Neural cell (in vitro differentiated cells): Measurements from ENCODE around the gene GRB7.

Experiments used
- EZH2 ChIP-seq: fragments of 200-600, 300-800 bp; shearing (Covaris generic), sonication (generic); IDR thresholded peaks from 2 replicates; pipeline ENCODE4 v1.6.1; 2014; ENCODE audit warnings: antibody characterized with exemption, low read length, borderline replicate concordance, mild to moderate bottlenecking; ENCODE audit not compliant: insufficient read depth, poor library complexity, severe bottlenecking
- POLR2AphosphoS5 ChIP-seq: IDR thresholded peaks from 2 replicates; pipeline ENCODE4 v1.6.1; 2012
- TAF1 ChIP-seq: IDR thresholded peaks from 2 replicates; pipeline ENCODE4 v1.6.1; 2012; ENCODE audit warnings: low read depth
- TF ChIP-seq, protein P1 (sequence below): fragments of 450-650 bp; IDR thresholded peaks from 2 replicates; pipeline ENCODE4 v1.5.1; 2014; ENCODE audit warnings: antibody characterized with exemption, mild to moderate bottlenecking, moderate library complexity; ENCODE audit not compliant: poor library complexity, severe bottlenecking
- TF ChIP-seq, protein P2 (sequence below): IDR thresholded peaks from 2 replicates; pipeline ENCODE4 v1.6.1; 2012; ENCODE audit warnings: borderline replicate concordance

DNA sequence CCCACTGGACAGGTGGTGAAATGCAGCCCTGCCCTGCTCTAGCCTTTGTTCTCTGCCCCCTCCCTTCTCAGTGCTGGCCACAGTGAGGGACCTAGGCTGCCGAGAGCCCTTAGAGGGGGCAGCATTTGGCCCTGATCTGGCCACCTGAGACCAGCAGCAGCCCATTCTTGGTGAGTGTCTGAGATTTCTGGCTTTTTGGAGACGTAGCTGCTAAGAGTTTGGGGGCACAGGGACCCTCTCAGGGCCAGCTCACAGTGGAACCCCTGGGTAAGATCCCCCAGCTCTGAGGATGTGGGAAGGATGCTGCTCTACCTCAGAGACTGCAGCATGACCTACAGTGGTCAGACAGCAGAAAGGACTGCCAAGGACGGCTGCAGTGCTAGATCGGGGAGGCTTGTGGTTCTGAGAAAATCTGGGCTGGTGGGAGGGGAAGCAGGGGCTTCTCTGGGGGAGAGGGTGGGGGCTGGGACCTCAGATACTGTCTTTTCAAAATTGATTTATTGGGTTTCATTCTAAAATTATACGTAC is 13.3 kb downstream of the GRB7 start:
- TF ChIP-seq, protein P1, sequence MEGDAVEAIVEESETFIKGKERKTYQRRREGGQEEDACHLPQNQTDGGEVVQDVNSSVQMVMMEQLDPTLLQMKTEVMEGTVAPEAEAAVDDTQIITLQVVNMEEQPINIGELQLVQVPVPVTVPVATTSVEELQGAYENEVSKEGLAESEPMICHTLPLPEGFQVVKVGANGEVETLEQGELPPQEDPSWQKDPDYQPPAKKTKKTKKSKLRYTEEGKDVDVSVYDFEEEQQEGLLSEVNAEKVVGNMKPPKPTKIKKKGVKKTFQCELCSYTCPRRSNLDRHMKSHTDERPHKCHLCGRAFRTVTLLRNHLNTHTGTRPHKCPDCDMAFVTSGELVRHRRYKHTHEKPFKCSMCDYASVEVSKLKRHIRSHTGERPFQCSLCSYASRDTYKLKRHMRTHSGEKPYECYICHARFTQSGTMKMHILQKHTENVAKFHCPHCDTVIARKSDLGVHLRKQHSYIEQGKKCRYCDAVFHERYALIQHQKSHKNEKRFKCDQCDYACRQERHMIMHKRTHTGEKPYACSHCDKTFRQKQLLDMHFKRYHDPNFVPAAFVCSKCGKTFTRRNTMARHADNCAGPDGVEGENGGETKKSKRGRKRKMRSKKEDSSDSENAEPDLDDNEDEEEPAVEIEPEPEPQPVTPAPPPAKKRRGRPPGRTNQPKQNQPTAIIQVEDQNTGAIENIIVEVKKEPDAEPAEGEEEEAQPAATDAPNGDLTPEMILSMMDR, result no peak
- TF ChIP-seq POLR2AphosphoS5 (no peak), TAF1 (no peak), EZH2 (no peak)
- TF ChIP-seq, protein P2, sequence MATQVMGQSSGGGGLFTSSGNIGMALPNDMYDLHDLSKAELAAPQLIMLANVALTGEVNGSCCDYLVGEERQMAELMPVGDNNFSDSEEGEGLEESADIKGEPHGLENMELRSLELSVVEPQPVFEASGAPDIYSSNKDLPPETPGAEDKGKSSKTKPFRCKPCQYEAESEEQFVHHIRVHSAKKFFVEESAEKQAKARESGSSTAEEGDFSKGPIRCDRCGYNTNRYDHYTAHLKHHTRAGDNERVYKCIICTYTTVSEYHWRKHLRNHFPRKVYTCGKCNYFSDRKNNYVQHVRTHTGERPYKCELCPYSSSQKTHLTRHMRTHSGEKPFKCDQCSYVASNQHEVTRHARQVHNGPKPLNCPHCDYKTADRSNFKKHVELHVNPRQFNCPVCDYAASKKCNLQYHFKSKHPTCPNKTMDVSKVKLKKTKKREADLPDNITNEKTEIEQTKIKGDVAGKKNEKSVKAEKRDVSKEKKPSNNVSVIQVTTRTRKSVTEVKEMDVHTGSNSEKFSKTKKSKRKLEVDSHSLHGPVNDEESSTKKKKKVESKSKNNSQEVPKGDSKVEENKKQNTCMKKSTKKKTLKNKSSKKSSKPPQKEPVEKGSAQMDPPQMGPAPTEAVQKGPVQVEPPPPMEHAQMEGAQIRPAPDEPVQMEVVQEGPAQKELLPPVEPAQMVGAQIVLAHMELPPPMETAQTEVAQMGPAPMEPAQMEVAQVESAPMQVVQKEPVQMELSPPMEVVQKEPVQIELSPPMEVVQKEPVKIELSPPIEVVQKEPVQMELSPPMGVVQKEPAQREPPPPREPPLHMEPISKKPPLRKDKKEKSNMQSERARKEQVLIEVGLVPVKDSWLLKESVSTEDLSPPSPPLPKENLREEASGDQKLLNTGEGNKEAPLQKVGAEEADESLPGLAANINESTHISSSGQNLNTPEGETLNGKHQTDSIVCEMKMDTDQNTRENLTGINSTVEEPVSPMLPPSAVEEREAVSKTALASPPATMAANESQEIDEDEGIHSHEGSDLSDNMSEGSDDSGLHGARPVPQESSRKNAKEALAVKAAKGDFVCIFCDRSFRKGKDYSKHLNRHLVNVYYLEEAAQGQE, result no peak
